Stomach (tissue), 4 donors: ENCODE measurements around the gene WDR73.

Experiments
- EP300 ChIP-seq: sonication (generic); formaldehyde crosslinking; IDR thresholded peaks from one replicate; pipeline ENCODE4 v1.6.1; 2017; ENCODE audit warnings: antibody characterized with exemption
- POLR2A ChIP-seq, 4 donors: fragments of 450-650 bp; IDR thresholded peaks; one replicate each; pipeline ENCODE4 v1.6.1; 2016; ENCODE audit warnings: antibody characterized with exemption in 4 of 4, control low read depth in 2 of 4, mild to moderate bottlenecking in 1 of 4, moderate library complexity in 1 of 4
- POLR2AphosphoS5 ChIP-seq, 3 donors: sonication (generic); formaldehyde crosslinking; IDR thresholded peaks; one replicate each; pipeline ENCODE4 v1.6.1; 2016; ENCODE audit warnings: antibody characterized with exemption in 3 of 3
- TF ChIP-seq, protein P1 (sequence below), 7 experiments: fragments of 450-650 bp in 4 of 7; fragments of 200-600 bp in 3 of 7; sonication (generic) in 3 of 7; IDR thresholded peaks; one replicate each; pipeline ENCODE4 v1.5.1; 2016 to 2019; ENCODE audit warnings: antibody characterized with exemption in 7 of 7, control low read depth in 2 of 7, mild to moderate bottlenecking in 1 of 7

DNA sequence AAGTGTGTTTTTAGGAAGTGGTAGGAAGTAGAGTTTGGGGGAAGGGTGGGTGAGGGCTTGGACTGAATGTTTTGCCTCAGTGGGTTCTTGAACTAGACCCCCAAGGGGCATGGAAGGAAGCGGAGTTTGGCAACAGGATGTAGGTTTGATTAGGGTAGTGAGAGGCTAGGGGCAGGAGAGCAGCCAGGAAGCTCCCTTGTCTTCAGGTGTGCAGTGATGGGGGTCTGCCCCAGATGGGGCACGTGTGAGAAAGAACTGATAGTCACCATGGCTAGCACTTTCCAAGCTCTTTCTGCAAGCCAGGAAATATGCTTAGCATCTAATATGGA is 48.6 kb downstream of the WDR73 start:
- TF ChIP-seq, protein P1, sequence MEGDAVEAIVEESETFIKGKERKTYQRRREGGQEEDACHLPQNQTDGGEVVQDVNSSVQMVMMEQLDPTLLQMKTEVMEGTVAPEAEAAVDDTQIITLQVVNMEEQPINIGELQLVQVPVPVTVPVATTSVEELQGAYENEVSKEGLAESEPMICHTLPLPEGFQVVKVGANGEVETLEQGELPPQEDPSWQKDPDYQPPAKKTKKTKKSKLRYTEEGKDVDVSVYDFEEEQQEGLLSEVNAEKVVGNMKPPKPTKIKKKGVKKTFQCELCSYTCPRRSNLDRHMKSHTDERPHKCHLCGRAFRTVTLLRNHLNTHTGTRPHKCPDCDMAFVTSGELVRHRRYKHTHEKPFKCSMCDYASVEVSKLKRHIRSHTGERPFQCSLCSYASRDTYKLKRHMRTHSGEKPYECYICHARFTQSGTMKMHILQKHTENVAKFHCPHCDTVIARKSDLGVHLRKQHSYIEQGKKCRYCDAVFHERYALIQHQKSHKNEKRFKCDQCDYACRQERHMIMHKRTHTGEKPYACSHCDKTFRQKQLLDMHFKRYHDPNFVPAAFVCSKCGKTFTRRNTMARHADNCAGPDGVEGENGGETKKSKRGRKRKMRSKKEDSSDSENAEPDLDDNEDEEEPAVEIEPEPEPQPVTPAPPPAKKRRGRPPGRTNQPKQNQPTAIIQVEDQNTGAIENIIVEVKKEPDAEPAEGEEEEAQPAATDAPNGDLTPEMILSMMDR (IDR thresholded peaks at IDR 0.05), result no peak
- TF ChIP-seq EP300, result no peak
- no peak for TF ChIP-seq POLR2AphosphoS5 (IDR thresholded peaks at IDR 0.05)
- no peak for TF ChIP-seq POLR2A (IDR thresholded peaks at IDR 0.05)
